H1 (cell line): ENCODE results near the gene DYNC1I2. TPM values are rescaled to one million over a fixed set of nuclear protein-coding genes. Genes with fewer than 3 reads are reported as not detected.
A peak's percentile ranks its signal among the peaks of the same experiment; 100 is the strongest.

Experiments
- CTCF ChIA-PET: fragments of 300-600 bp; sonication (Branson Sonifier 250); formaldehyde crosslinking; loops from one replicate; lab custom pipeline; 2021; ENCODE audit not compliant: partially characterized antibody; lab: Charles Lee
- POLR2A ChIA-PET: fragments of 300-600 bp; sonication (Branson Sonifier 250); formaldehyde crosslinking; loops from one replicate; lab custom pipeline; 2021; ENCODE audit warnings: inconsistent platforms; ENCODE audit not compliant: partially characterized antibody; lab: Charles Lee
- DNase-seq, 2 experiments: peaks; one replicate each; pipeline versions ENCODE4 v3.0.0 to v3.0.0-alpha.2; 2010 to 2022; ENCODE audit warnings: low spot score in 2 of 2, low read depth in 1 of 2, mixed read lengths in 1 of 2
- FAIRE-seq: peaks from 2 replicates; lab custom pipeline; 2011; peaks lifted over from hg19 to GRCh38; lab: Jason Lieb, UNC
- H2AFZ ChIP-seq: 2 replicates; pipeline ENCODE4 v1.8.1; 2012; ENCODE audit warnings: low read length, inconsistent platforms
- H2AK5ac ChIP-seq: 2 replicates; pipeline ENCODE4 v1.6.1; 2013; ENCODE audit warnings: low read depth, low read length
- H2BK120ac ChIP-seq: replicated peaks from 2 replicates; pipeline ENCODE3; 2013; ENCODE audit warnings: low read depth, low read length, inconsistent platforms
- H2BK12ac ChIP-seq: 2 replicates; pipeline ENCODE4 v1.6.1; 2013; ENCODE audit warnings: low read depth, low read length
- H2BK15ac ChIP-seq: 2 replicates; pipeline ENCODE4 v1.6.1; 2013; ENCODE audit warnings: low read length
- H2BK20ac ChIP-seq: 2 replicates; pipeline ENCODE4 v1.6.1; 2013; ENCODE audit warnings: low read length
- H2BK5ac ChIP-seq: 2 replicates; pipeline ENCODE4 v1.6.1; 2013; ENCODE audit warnings: low read depth, low read length
- H3K14ac ChIP-seq: 2 replicates; pipeline ENCODE4 v1.6.1; 2013; ENCODE audit warnings: inconsistent platforms; ENCODE audit not compliant: insufficient read length
- H3K18ac ChIP-seq: 2 replicates; pipeline ENCODE4 v1.6.1; 2013; ENCODE audit warnings: low read length; ENCODE audit errors: extremely low read depth
- H3K23ac ChIP-seq: 2 replicates; pipeline ENCODE4 v1.6.1; 2013; ENCODE audit warnings: inconsistent platforms; ENCODE audit not compliant: insufficient read length
- H3K23me2 ChIP-seq: 2 replicates; pipeline ENCODE4 v1.6.1; 2013; ENCODE audit warnings: low read depth, low read length
- H3K27ac ChIP-seq: 2 replicates; pipeline ENCODE4 v1.6.1; 2011; ENCODE audit warnings: low read depth, low read length, inconsistent platforms
- H3K27me3 ChIP-seq, 4 experiments: replicated peaks in 1 of 4; 1 replicate in 1 of 4; 2 replicates in 3 of 4; pipeline versions ENCODE4 v1.6.1 to v1.8.1; 2011 to 2013; ENCODE audit warnings: low read length in 3 of 4, mild to moderate bottlenecking in 3 of 4, inconsistent platforms in 2 of 4, mixed read lengths in 2 of 4, moderate library complexity in 1 of 4; ENCODE audit not compliant: control insufficient read depth in 3 of 4, insufficient read depth in 3 of 4; ENCODE audit errors: extremely low read depth in 1 of 4
- H3K36me3 ChIP-seq, 4 experiments: 2 replicates each; pipeline versions ENCODE4 v1.6.1 to v1.8.1; 2011 to 2013; ENCODE audit warnings: mild to moderate bottlenecking in 4 of 4, low read length in 3 of 4, moderate library complexity in 2 of 4, control low read depth in 1 of 4, inconsistent platforms in 1 of 4; ENCODE audit not compliant: insufficient read depth in 4 of 4, control insufficient read depth in 2 of 4
- H3K4ac ChIP-seq: replicated peaks from 2 replicates; pipeline ENCODE3; 2013; ENCODE audit warnings: low read length, low read depth, mixed read lengths, inconsistent platforms; ENCODE audit not compliant: insufficient read length
- H3K4me1 ChIP-seq, 4 experiments: replicated peaks in 1 of 4; 1 replicate in 1 of 4; 2 replicates in 3 of 4; pipeline versions ENCODE4 v1.6.1 to v1.8.1; 2011 to 2013; ENCODE audit warnings: low read length in 3 of 4, inconsistent platforms in 2 of 4, mixed read lengths in 1 of 4; ENCODE audit not compliant: insufficient read depth in 4 of 4, control insufficient read depth in 3 of 4
- H3K4me2 ChIP-seq, 2 experiments: 2 replicates each; pipeline versions ENCODE4 v1.6.1 to v1.8.1; 2011 to 2013; ENCODE audit warnings: low read depth in 2 of 2, low read length in 2 of 2, control low read depth in 1 of 2, inconsistent platforms in 1 of 2, mild to moderate bottlenecking in 1 of 2; ENCODE audit not compliant: insufficient read depth in 1 of 2
- H3K4me3 ChIP-seq, 4 experiments: fragments of 200-600, 300-600 bp in 1 of 4; sonication (generic), shearing (Covaris generic), sonication (Bioruptor Twin) in 1 of 4; 2 replicates each; pipeline versions ENCODE4 v1.5.1 to v1.8.1; 2011 to 2016; ENCODE audit warnings: low read length in 4 of 4, low read depth in 3 of 4, control low read depth in 2 of 4, inconsistent platforms in 2 of 4, mild to moderate bottlenecking in 2 of 4, mixed read lengths in 1 of 4, moderate library complexity in 1 of 4; ENCODE audit not compliant: insufficient read depth in 2 of 4; ENCODE audit errors: extremely low read depth in 1 of 4
- H3K56ac ChIP-seq: replicated peaks from 2 replicates; pipeline ENCODE3; 2013; ENCODE audit warnings: low read depth, mild to moderate bottlenecking, mixed read lengths, low read length, inconsistent platforms; ENCODE audit not compliant: insufficient read length
- H3K79me1 ChIP-seq: 2 replicates; pipeline ENCODE4 v1.6.1; 2013; ENCODE audit warnings: low read depth, low read length, control low read depth
- H3K79me2 ChIP-seq, 2 experiments: 2 replicates each; pipeline versions ENCODE4 v1.6.1 to v1.8.1; 2012 to 2013; ENCODE audit warnings: low read length in 2 of 2, mild to moderate bottlenecking in 2 of 2, inconsistent platforms in 1 of 2; ENCODE audit not compliant: insufficient read depth in 2 of 2, control insufficient read depth in 1 of 2
- H3K9ac ChIP-seq, 4 experiments: replicated peaks in 1 of 4; 1 replicate in 1 of 4; 2 replicates in 3 of 4; pipeline versions ENCODE4 v1.6.1 to v1.8.1; 2011 to 2013; ENCODE audit warnings: low read depth in 3 of 4, low read length in 3 of 4, control low read depth in 2 of 4, mild to moderate bottlenecking in 2 of 4, moderate library complexity in 2 of 4, inconsistent platforms in 1 of 4; ENCODE audit errors: extremely low read depth in 1 of 4
- H3K9me3 ChIP-seq, 2 experiments: 2 replicates each; pipeline versions ENCODE4 v1.6.1 to v1.8.1; 2012 to 2013; ENCODE audit warnings: mild to moderate bottlenecking in 2 of 2, moderate library complexity in 2 of 2, control low read depth in 1 of 2, inconsistent platforms in 1 of 2, low read depth in 1 of 2, low read length in 1 of 2, mixed read lengths in 1 of 2; ENCODE audit not compliant: insufficient read depth in 2 of 2
- H4K20me1 ChIP-seq, 2 experiments: replicated peaks in 1 of 2; 2 replicates each; pipeline versions ENCODE3 to v1.8.1; 2011 to 2013; ENCODE audit warnings: inconsistent platforms in 2 of 2, low read length in 2 of 2, mild to moderate bottlenecking in 1 of 2; ENCODE audit not compliant: insufficient read depth in 2 of 2, control insufficient read depth in 1 of 2
- H4K5ac ChIP-seq: 2 replicates; pipeline ENCODE4 v1.6.1; 2013; ENCODE audit warnings: low read length, low read depth, mixed read lengths, inconsistent platforms; ENCODE audit not compliant: insufficient read length
- H4K8ac ChIP-seq: 2 replicates; pipeline ENCODE4 v1.8.0; 2013; ENCODE audit warnings: mild to moderate bottlenecking, moderate library complexity, low read length, inconsistent platforms; ENCODE audit not compliant: insufficient read depth; ENCODE audit errors: extremely low read depth
- H4K91ac ChIP-seq: replicated peaks from 2 replicates; pipeline ENCODE3; 2013; ENCODE audit warnings: low read length, mixed read lengths, inconsistent platforms; ENCODE audit not compliant: insufficient read length
- CEBPB ChIP-seq: IDR thresholded peaks from 2 replicates; pipeline ENCODE4 v1.6.1; 2012; ENCODE audit warnings: low read depth, low read length
- CTCF ChIP-seq, 3 experiments: IDR thresholded peaks; 1 replicate in 2 of 3; 2 replicates in 1 of 3; pipeline versions ENCODE4 v1.5.1 to v1.6.1; 2011; ENCODE audit warnings: low read length in 3 of 3, mild to moderate bottlenecking in 3 of 3, inconsistent platforms in 2 of 3, low read depth in 1 of 3, moderate library complexity in 1 of 3; ENCODE audit not compliant: insufficient read depth in 1 of 3; ENCODE audit errors: control extremely low read depth in 1 of 3
- HDAC2 ChIP-seq, 2 experiments: fragments of 300-600 bp in 1 of 2; sonication (generic) in 1 of 2; IDR thresholded peaks; 2 replicates each; pipeline ENCODE4 v1.6.1; 2011 to 2012; ENCODE audit warnings: low read depth in 2 of 2, low read length in 2 of 2, mild to moderate bottlenecking in 2 of 2, moderate library complexity in 2 of 2, borderline replicate concordance in 1 of 2, inconsistent platforms in 1 of 2
- KDM4A ChIP-seq: IDR thresholded peaks from one replicate; pipeline ENCODE4 v1.7.1; 2012; ENCODE audit warnings: low read depth, mild to moderate bottlenecking, moderate library complexity, low read length, inconsistent platforms; ENCODE audit not compliant: severe bottlenecking
- NANOG ChIP-seq: IDR thresholded peaks from 2 replicates; pipeline ENCODE4 v1.6.1; 2011; ENCODE audit warnings: low read length, low read depth, mild to moderate bottlenecking, inconsistent platforms; ENCODE audit not compliant: insufficient read depth, poor library complexity, severe bottlenecking
- POU5F1 ChIP-seq: IDR thresholded peaks from 2 replicates; pipeline ENCODE4 v1.6.1; 2011; ENCODE audit warnings: low read depth, mild to moderate bottlenecking, low read length, moderate library complexity
- SP4 ChIP-seq: IDR thresholded peaks from 2 replicates; pipeline ENCODE4 v1.6.1; 2012; ENCODE audit warnings: low read length, inconsistent platforms
- TAF1 ChIP-seq: IDR thresholded peaks from 2 replicates; pipeline ENCODE4 v1.6.1; 2011; ENCODE audit warnings: mild to moderate bottlenecking, low read depth, low read length
- YY1 ChIP-seq: IDR thresholded peaks from 2 replicates; pipeline ENCODE4 v1.6.1; 2011; ENCODE audit warnings: low read depth, mild to moderate bottlenecking, low read length
- WGBS, 2 experiments: shearing (Covaris generic) in 1 of 2; methylation state at CpG; one replicate each; pipeline versions ENCODE4 v1.1.6 to v1.1.7; 2013 to 2015; ENCODE audit warnings: low lambda C conversion rate in 2 of 2, mixed read lengths in 2 of 2, inconsistent platforms in 1 of 2, low coverage in 1 of 2, missing lambda C conversion rate in 1 of 2; ENCODE audit not compliant: insufficient replicate concordance in 2 of 2, insufficient coverage in 1 of 2, insufficient read length in 1 of 2; ENCODE audit errors: extremely low coverage in 1 of 2, missing lambda C conversion rate in 1 of 2; 5-methylcytosine and 5-hydroxymethylcytosine counted together
- polyA plus RNA-seq, 7 experiments: library from polyadenylated mRNA; depleted of rRNA in 3 of 7; stranded (reverse) in 5 of 7; unstranded in 2 of 7; fragments of >200 nt in 5 of 7; fragments of 200-250 nt in 2 of 7; gene quantifications; 1 replicate in 5 of 7; 2 replicates in 1 of 7; 4 replicates in 1 of 7; pipeline versions ENCODE4 v1.2.1 to v1.2.3, GENCODE V29; 2011 to 2013; ENCODE audit warnings: missing spikeins in 2 of 7, mixed read lengths in 2 of 7
- total RNA-seq: library from RNA; stranded (reverse); fragmentation: NEBNext Ultra II Directional; extraction: Animal tissue kit (Norgen Biotek cat#: 25700); gene quantifications from 2 replicates; pipeline ENCODE4 v1.2.1, GENCODE V29; 2021

The DYNC1I2 gene
- total and polyA plus RNA-seq, 2 of the 8 experiments (the other 6 are each of a cell fraction or from before 2014, with no cell fraction given), result 67.3 to 68.1 TPM

DNA sequence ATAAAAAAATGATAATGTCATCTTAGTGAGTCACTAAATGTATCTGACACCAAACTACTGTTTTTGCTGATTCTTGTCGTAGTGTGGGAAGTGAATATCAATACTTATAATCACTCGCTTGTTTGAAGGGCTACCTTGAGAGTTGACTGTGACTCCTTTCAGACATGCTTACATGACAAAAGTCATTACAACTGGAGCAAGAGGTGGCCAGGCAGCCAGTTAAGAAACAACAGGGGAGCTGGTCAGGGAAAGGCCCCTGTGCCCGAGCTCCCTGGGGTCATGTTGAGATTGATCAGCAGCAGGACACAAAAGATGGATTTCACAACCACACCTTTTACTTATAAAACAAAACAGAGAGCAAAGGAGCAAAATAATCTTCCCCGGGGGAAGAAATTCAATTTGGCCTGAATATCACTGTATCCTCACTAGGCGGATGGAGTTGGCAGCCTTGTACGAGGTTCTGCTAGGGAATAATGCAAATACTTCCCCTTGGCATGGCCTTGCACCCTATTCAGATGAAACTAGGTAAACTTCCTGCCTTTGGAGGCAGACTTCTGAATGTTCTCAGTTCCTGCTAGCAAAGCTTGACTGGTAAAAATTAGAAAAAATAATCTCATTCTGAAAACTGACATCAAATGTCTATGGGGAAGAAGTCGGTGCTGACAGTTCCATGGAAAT is 101.2 kb downstream of the DYNC1I2 start:
- H3K9me3 ChIP-seq, result no peaks in the 10 kb centered on the region
- peak overlapping the region in 1 of 4 experiments; percentile 27; a peak in 2 of 8 replicates for H3K4me3 ChIP-seq
- H3K27me3 ChIP-seq, result no peaks in the 10 kb centered on the region
- 24% methylated on average over 7 of the region's 7 CpGs; no CpG with 5 or more reads in 1 of the 2 experiments for WGBS, 2 experiments
- H4K91ac ChIP-seq, result no peak overlapping the region
- no peak overlapping the region for H3K9ac ChIP-seq
- H2BK120ac ChIP-seq, result no peak overlapping the region
- H3K79me2 ChIP-seq, result no peaks in the 10 kb centered on the region
- H3K4me2 ChIP-seq, result peak overlapping the region; percentile 48 to 55; a peak in 3 of 4 replicates
- peaks cover 0 to 2% of the 10 kb centered on the region in 2 experiments for H4K20me1 ChIP-seq
- H3K36me3 ChIP-seq, result peaks cover 0 to 13% (median 6%) of the 10 kb centered on the region in 4 experiments; a peak in 3 of 8 replicates
- no peak overlapping the region for H4K8ac ChIP-seq
- H2AFZ ChIP-seq, result no peak overlapping the region
- no peak overlapping the region for H2BK15ac ChIP-seq
- no peak overlapping the region for H3K56ac ChIP-seq
- POLR2A ChIA-PET, result interaction anchor here (0.5 to 0.9 kb wide), 2 partner anchors 224 to 373 kb away, joined by 3 read pairs; no protein-coding TSS in a partner anchor
- no peak overlapping the region for H3K23ac ChIP-seq
- CTCF ChIA-PET, result interaction anchor here (0.7 to 2.0 kb wide), 7 partner anchors 8 to 316 kb away, joined by 3 to 5 read pairs (median 3); no protein-coding TSS in a partner anchor
- no peak overlapping the region for H3K27ac ChIP-seq
- no peak overlapping the region for H2BK12ac ChIP-seq
- H4K5ac ChIP-seq, result peak overlapping the region; percentile 10
- no peak overlapping the region for H3K4ac ChIP-seq
- no peaks in the 10 kb centered on the region for H3K23me2 ChIP-seq
- H3K4me1 ChIP-seq, result peaks cover 4 to 20% (median 12%) of the 10 kb centered on the region in 4 experiments
- H2AK5ac ChIP-seq, result no peak overlapping the region
- peak in 1 of 2 experiments; percentile 15 for DNase-seq
- H2BK5ac ChIP-seq, result no peak overlapping the region; the same call in 1 of the 2 replicates
- no peak overlapping the region for H3K18ac ChIP-seq
- no peaks in the 10 kb centered on the region for H3K79me1 ChIP-seq
- FAIRE-seq, result peak; percentile 13
- no peak overlapping the region for H2BK20ac ChIP-seq
- no peak overlapping the region for H3K14ac ChIP-seq
- TF ChIP-seq TAF1 (no peak), HDAC2 (IDR thresholded peaks at IDR 0.05; ENCODE audit: borderline replicate concordance in 1 of 2, low read depth in 2 of 2, low read length in 2 of 2) (0 out of 4 replicates have a peak, but pooled peaks of 1 of the 2 experiments have one; percentile 52), CEBPB (peak; percentile 50; the same call in 1 of the 2 replicates), POU5F1 (no peak), NANOG (peak; percentile 69), KDM4A (no peak), SP4 (no peak), CTCF (IDR thresholded peaks at IDR 0.05; ENCODE audit: control extremely low read depth in 1 of 3, insufficient read depth in 1 of 3, low read depth in 1 of 3, low read length in 3 of 3) (no peak), YY1 (no peak)
